ENCODE data around the gene CFAP46. TPM values are rescaled to one million over a fixed set of nuclear protein-coding genes. Genes with fewer than 3 reads are reported as not detected.

The CFAP46 gene
- total and polyA plus RNA-seq, 12 donors = 0.36 to 1.9 (median 1.1) TPM

DNA sequence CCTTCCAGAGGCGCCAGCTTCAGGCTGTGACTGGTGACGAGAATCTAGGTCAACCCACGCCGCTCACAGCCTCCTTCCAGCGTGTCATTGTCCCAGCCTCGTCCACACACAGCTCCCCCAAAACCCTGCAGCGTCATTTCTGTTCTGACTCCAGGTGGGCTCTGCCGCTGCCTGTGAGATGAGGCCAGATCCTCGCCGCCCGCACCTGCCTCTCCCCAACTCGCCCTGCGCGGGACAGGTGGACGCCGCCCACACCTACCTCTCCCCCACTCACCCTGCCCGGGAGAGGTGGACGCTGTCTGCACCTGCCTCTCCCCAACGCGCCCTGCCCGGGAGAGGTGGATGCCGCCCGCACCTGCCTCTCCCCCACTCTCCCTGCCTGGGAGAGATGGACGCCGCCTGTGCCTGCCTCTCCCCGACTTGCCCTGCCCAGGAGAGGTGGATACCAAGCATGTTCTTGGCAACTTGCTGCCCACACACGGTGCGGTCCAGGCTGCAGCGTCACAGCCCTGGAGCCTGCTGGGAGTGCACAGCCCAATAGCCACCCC lies 32.0 kb upstream of the CFAP46 start:
- Histone ChIP-seq H3K4me1 (no peaks in the 10 kb centered on the region), H3K4me3 (no peak overlapping the region), H3K27me3 (peaks cover 0 to 87% (median 69%) of the 10 kb centered on the region in 7 donors), H3K27ac (no peak overlapping the region), H3K9me3 (peaks cover 0 to 9% (median 0%) of the 10 kb centered on the region in 11 donors), H3K36me3 (no peaks in the 10 kb centered on the region)
- 83 to 85% methylated on average over 29 of the region's 29 CpGs for WGBS, 2 donors
- no peak for DNase-seq
- intact Hi-C loops (cut with DNase I) = no loop called here
- TF ChIP-seq, protein P1, sequence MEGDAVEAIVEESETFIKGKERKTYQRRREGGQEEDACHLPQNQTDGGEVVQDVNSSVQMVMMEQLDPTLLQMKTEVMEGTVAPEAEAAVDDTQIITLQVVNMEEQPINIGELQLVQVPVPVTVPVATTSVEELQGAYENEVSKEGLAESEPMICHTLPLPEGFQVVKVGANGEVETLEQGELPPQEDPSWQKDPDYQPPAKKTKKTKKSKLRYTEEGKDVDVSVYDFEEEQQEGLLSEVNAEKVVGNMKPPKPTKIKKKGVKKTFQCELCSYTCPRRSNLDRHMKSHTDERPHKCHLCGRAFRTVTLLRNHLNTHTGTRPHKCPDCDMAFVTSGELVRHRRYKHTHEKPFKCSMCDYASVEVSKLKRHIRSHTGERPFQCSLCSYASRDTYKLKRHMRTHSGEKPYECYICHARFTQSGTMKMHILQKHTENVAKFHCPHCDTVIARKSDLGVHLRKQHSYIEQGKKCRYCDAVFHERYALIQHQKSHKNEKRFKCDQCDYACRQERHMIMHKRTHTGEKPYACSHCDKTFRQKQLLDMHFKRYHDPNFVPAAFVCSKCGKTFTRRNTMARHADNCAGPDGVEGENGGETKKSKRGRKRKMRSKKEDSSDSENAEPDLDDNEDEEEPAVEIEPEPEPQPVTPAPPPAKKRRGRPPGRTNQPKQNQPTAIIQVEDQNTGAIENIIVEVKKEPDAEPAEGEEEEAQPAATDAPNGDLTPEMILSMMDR (IDR thresholded peaks at IDR 0.05) = no peak
- no peak for ATAC-seq

DNA sequence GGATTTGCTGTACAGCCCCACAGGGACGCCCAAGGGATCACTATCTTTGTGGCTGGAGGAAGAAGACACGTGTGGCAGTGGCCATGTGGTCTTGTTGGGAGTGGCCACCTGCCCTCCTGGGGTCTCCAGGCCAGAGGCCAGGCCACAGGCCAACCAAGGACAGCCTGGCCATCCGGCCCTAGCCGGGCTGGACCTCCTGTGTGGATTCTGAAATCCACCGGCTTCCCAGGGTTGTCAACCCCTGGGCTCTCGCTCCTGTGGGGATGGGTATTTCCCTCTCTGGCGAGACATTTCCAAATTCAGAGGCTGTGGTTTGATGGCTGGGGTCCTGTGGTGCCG lies 31.5 kb upstream of the CFAP46 start:
- no peak for DNase-seq

DNA sequence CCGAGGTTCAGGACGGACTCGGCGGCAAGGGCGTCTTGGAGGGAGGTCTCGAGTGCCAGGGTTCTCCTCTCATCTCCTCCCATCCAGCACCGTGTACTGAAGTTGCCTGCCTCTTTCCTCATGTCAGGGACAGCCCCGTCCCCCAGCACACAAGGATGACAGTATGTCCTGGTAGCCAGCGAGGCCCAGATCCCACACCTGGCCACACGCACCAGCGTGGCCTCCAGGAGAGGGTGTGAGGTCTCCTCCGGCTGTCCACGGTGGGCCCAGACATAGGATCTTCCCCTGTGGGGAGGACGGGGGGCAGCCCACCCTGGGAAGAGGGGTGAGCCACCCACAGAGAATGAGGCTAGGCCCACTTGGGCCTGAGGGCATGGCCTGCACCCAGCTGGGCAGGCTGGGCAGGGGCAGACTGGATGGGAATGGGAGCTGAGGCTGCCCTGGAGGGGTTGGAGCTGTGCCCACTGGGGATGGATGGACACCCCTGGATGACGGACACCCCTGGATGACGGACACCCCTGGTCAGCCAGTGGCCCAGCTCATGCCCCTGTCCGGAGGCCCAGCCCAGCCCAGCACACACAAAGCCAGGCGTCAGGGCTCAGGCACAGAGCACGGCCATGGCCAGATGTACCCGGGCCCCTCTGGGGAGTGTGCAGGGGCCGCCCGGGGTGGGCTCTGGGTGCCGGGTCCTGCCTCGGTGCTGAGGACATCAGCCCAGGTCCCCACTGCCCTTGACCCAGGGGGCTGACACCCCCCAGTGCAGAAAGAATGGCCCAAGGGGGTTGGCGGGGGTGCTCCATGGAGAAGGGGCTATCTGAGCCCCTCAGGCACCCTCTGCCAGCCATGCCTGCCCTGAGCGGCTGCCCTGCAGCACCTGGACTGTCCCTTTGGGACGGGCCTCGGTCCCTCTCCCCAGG lies 30.9 kb upstream of the CFAP46 start:
- TF ChIP-seq, protein P1 (IDR thresholded peaks at IDR 0.05) = no peak
- peak in 3 of 8 donors; percentile 10 to 27 (median 17) for ATAC-seq
- H3K4me1 ChIP-seq = no peaks in the 10 kb centered on the region
- H3K4me3 ChIP-seq = no peak overlapping the region
- WGBS, 2 donors = 84 to 85% methylated on average over 28 of the region's 28 CpGs
- peaks cover 0 to 80% (median 79%) of the 10 kb centered on the region in 7 donors for H3K27me3 ChIP-seq
- no peak for DNase-seq
- H3K9me3 ChIP-seq = peaks cover 0 to 12% (median 0%) of the 10 kb centered on the region in 11 donors
- no peak overlapping the region for H3K27ac ChIP-seq
- intact Hi-C loops (cut with DNase I) = no loop called here
- H3K36me3 ChIP-seq = no peaks in the 10 kb centered on the region

More for the DNA sequence above, 31.5 kb upstream of the CFAP46 start:
- WGBS, 2 donors = 73 to 76% methylated on average over 8 of the region's 8 CpGs
- intact Hi-C loops (cut with DNase I) = no loop called here
- peaks cover 0 to 84% (median 73%) of the 10 kb centered on the region in 7 donors for H3K27me3 ChIP-seq
- ATAC-seq = no peak
- H3K27ac ChIP-seq = no peak overlapping the region
- no peak overlapping the region for H3K4me3 ChIP-seq
- no peaks in the 10 kb centered on the region for H3K36me3 ChIP-seq
- TF ChIP-seq, protein P1 (IDR thresholded peaks at IDR 0.05) = no peak
- H3K4me1 ChIP-seq = no peaks in the 10 kb centered on the region
- peaks cover 0 to 12% (median 0%) of the 10 kb centered on the region in 11 donors for H3K9me3 ChIP-seq

DNA sequence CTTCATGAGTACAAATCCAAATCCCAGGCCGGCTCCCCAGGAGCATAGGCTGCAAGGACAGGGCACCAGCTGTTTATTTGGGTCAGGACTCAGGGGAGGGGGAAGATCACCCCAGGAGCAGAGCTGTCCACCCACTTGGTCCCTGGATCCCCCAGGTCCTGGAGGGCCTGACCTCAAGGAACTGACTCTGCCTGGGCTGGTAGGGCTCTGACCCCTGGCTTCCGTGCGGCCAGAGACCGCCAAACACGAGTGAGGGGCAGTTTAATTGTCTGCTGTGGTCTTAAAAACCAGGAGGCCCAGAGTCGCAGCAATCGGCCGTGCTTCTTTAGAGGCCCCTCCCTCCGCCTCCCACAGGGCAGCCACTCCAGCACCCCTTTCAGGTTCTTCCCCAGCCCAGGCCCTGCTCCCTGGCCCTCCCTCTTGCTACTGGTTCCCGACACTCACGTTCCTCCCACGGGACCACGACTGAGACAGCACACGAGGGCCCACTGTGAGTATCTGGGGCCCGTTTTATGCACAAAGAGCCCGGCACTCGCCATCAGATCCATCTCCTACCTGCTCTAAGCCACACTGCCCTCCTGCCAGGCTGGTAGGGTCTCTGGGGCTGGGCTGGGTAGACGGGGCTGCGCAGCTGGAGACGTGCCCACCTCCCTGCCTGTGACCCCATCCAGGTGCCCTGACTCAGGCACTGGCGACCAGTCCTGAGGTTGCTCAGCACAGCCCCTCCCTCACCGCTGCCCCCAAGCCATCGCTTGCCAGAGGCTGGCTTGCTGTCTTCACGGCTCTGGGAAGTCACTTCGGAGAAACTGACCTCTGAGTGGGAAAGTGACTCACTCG lies 30.0 kb upstream of the CFAP46 start:
- intact Hi-C loops (cut with DNase I) = no loop called here

More for the DNA sequence above, 30.0 kb upstream of the CFAP46 start:
- no peaks in the 10 kb centered on the region for H3K36me3 ChIP-seq
- peaks cover 0 to 85% (median 79%) of the 10 kb centered on the region in 7 donors for H3K27me3 ChIP-seq
- H3K9me3 ChIP-seq = peaks cover 0 to 12% (median 0%) of the 10 kb centered on the region in 11 donors
- ATAC-seq (no peak), DNase-seq (no peak)
- WGBS, 2 donors = 62 to 69% methylated on average over 26 of the region's 26 CpGs
- peaks cover 0 to 6% (median under 1%) of the 10 kb centered on the region in 9 donors for H3K4me1 ChIP-seq
- H3K4me3 ChIP-seq = no peak overlapping the region
- TF ChIP-seq, protein P1 (IDR thresholded peaks at IDR 0.05) = no peak
- H3K27ac ChIP-seq = no peak overlapping the region
